Endodermal cell (in vitro differentiated cells): Measurements from ENCODE around the gene WWP2. TPM values are rescaled to one million over a fixed set of nuclear protein-coding genes. Genes with fewer than 3 reads are reported as not detected.

Experiments
- DNase-seq: peaks from one replicate; pipeline ENCODE4 v3.0.0-alpha.2; 2017
- H3K27ac ChIP-seq: 2 replicates; pipeline ENCODE4 v1.5.1; 2013; ENCODE audit warnings: mild to moderate bottlenecking, low read depth, low read length, moderate library complexity
- H3K27me3 ChIP-seq: 2 replicates; pipeline ENCODE4 v1.6.1; 2013; ENCODE audit warnings: mild to moderate bottlenecking, low read length, moderate library complexity; ENCODE audit not compliant: insufficient read depth, control insufficient read depth, poor library complexity, severe bottlenecking
- H3K36me3 ChIP-seq: 2 replicates; pipeline ENCODE4 v1.7.0; 2013; ENCODE audit warnings: mild to moderate bottlenecking, low read length, moderate library complexity; ENCODE audit not compliant: control insufficient read depth, insufficient read depth
- H3K4me1 ChIP-seq: one replicate; pipeline ENCODE4 v1.7.0; 2013; ENCODE audit warnings: low read length; ENCODE audit not compliant: control insufficient read depth, insufficient read depth
- H3K4me3 ChIP-seq: 2 replicates; pipeline ENCODE4 v1.5.1; 2013; ENCODE audit warnings: mild to moderate bottlenecking, low read length, moderate library complexity
- H3K9ac ChIP-seq: 2 replicates; pipeline ENCODE4 v1.6.1; 2013; ENCODE audit warnings: mild to moderate bottlenecking, low read length, moderate library complexity; ENCODE audit not compliant: poor library complexity, severe bottlenecking; ENCODE audit errors: extremely low read depth
- H3K9me3 ChIP-seq: 2 replicates; pipeline ENCODE4 v1.6.1; 2013; ENCODE audit warnings: mild to moderate bottlenecking, low read length, moderate library complexity; ENCODE audit not compliant: control insufficient read depth
- H3K27ac Mint-ChIP-seq: 2 replicates; pipeline ENCODE4 v1.8.0; 2020; ENCODE audit warnings: mixed read lengths
- H3K27me3 Mint-ChIP-seq: 2 replicates; pipeline ENCODE4 v1.8.0; 2021; ENCODE audit warnings: mild to moderate bottlenecking, mixed read lengths; ENCODE audit not compliant: insufficient read depth
- H3K36me3 Mint-ChIP-seq: 2 replicates; pipeline ENCODE4 v1.8.0; 2020; ENCODE audit warnings: low read depth, mixed read lengths
- H3K4me1 Mint-ChIP-seq: 2 replicates; pipeline ENCODE4 v1.8.0; 2020; ENCODE audit warnings: mixed read lengths
- H3K4me3 Mint-ChIP-seq: 2 replicates; pipeline ENCODE4 v1.8.0; 2020; ENCODE audit warnings: mild to moderate bottlenecking, moderate library complexity, mixed read lengths
- H3K9me3 Mint-ChIP-seq: 2 replicates; pipeline ENCODE4 v1.8.0; 2020; ENCODE audit warnings: mild to moderate bottlenecking, mixed read lengths
- CTCF ChIP-seq: fragments of 200-600 bp; sonication (generic); conservative IDR thresholded peaks from 2 replicates; pipeline ENCODE4 v1.5.0; 2021; ENCODE audit warnings: antibody characterized with exemption, mild to moderate bottlenecking
- WGBS, 2 experiments: methylation state at CpG; one replicate each; pipeline versions ENCODE4 v1.1.5 to v1.1.7; 2013; ENCODE audit warnings: missing lambda C conversion rate in 2 of 2, mixed read lengths in 1 of 2; ENCODE audit not compliant: insufficient coverage in 1 of 2, insufficient read length in 1 of 2; 5-methylcytosine and 5-hydroxymethylcytosine counted together
- total RNA-seq, 2 donors: library from RNA; stranded (reverse); fragmentation: NEBNext Ultra II Directional in 1 of 2; extraction: Animal tissue kit (Norgen Biotek cat#: 25700) in 1 of 2; gene quantifications; 2 replicates in 1 of 2; 3 replicates in 1 of 2; pipeline ENCODE4 v1.2.1, GENCODE V29; 2021

WWP2 gene
- total RNA-seq, 2 donors from 2014 or later, result 42.3 to 50.0 TPM

- Mint-ChIP-seq H3K27me3 (no peaks in the 10 kb centered on the region), H3K4me3 (no peak overlapping the region), H3K27ac (no peak overlapping the region), H3K9me3 (no peaks in the 10 kb centered on the region), H3K4me1 (peaks cover 2% of the 10 kb centered on the region), H3K36me3 (peaks cover 15% of the 10 kb centered on the region)
- Histone ChIP-seq H3K4me1 (no peaks in the 10 kb centered on the region), H3K27ac (no peak overlapping the region), H3K27me3 (no peaks in the 10 kb centered on the region), H3K36me3 (peaks cover 1% of the 10 kb centered on the region), H3K4me3 (no peak overlapping the region), H3K9ac (no peak overlapping the region), H3K9me3 (no peaks in the 10 kb centered on the region)
- no peak for TF ChIP-seq CTCF
- 92 to 96% methylated on average over 8 to 16 of the region's 16 CpGs for WGBS, 2 experiments
- no peak for DNase-seq
These were observed 101.5 kb downstream of the WWP2 start for GRCh38 chr16:69863401-69864281.

GRCh38 chr16:69865701-69866100 is 103.6 kb downstream of the WWP2 start:
- H3K27ac ChIP-seq, result peak overlapping the region; percentile 44
- DNase-seq, result no peak
- no peaks in the 10 kb centered on the region for H3K36me3 ChIP-seq
- Mint-ChIP-seq H3K4me3 (no peak overlapping the region), H3K27ac (no peak overlapping the region), H3K9me3 (no peaks in the 10 kb centered on the region), H3K36me3 (peaks cover 14% of the 10 kb centered on the region), H3K27me3 (no peaks in the 10 kb centered on the region), H3K4me1 (peaks cover 2% of the 10 kb centered on the region)
- H3K4me1 ChIP-seq, result no peaks in the 10 kb centered on the region
- H3K9me3 ChIP-seq, result no peaks in the 10 kb centered on the region
- H3K27me3 ChIP-seq, result no peaks in the 10 kb centered on the region
- TF ChIP-seq CTCF, result no peak
- H3K9ac ChIP-seq, result no peak overlapping the region
- WGBS, 2 experiments, result 83 to 84% methylated on average over 8 of the region's 8 CpGs
- H3K4me3 ChIP-seq, result no peak overlapping the region

- H3K4me1 Mint-ChIP-seq, result no peaks in the 10 kb centered on the region
- Histone ChIP-seq H3K9me3 (no peaks in the 10 kb centered on the region), H3K27me3 (no peaks in the 10 kb centered on the region), H3K4me1 (no peaks in the 10 kb centered on the region), H3K27ac (no peak overlapping the region), H3K4me3 (no peak overlapping the region), H3K9ac (no peak overlapping the region), H3K36me3 (no peaks in the 10 kb centered on the region)
- H3K27me3 Mint-ChIP-seq, result no peaks in the 10 kb centered on the region
- peaks cover 21% of the 10 kb centered on the region for H3K36me3 Mint-ChIP-seq
- H3K4me3 Mint-ChIP-seq, result no peak overlapping the region
- 87 to 93% methylated on average over 5 to 8 of the region's 8 CpGs for WGBS, 2 experiments
- no peak overlapping the region for H3K27ac Mint-ChIP-seq
- DNase-seq, result no peak
- H3K9me3 Mint-ChIP-seq, result no peaks in the 10 kb centered on the region
- TF ChIP-seq CTCF, result no peak
These were observed 105.8 kb downstream of the WWP2 start for GRCh38 chr16:69867784-69868560.
